OCI-LY3 (cell line): Measurements from ENCODE around the gene CCDC136.

Experiments used
- H2AFZ ChIP-seq: fragments of 200-600, 300-600 bp; shearing (Covaris generic); 2 replicates; pipeline ENCODE4 v1.6.0; 2014; ENCODE audit warnings: antibody characterized with exemption, low read depth, low read length
- H3K27ac ChIP-seq: fragments of 200-600, 300-600 bp; sonication (generic); 2 replicates; pipeline ENCODE4 v1.5.1; 2014; ENCODE audit warnings: mild to moderate bottlenecking, low read length, moderate library complexity, mixed read lengths
- H3K27me3 ChIP-seq: fragments of 200-600, 300-600 bp; sonication (generic); 2 replicates; pipeline ENCODE4 v1.6.1; 2014; ENCODE audit warnings: low read depth, low read length, mixed read lengths
- H3K36me3 ChIP-seq: fragments of 200-600, 300-600 bp; sonication (generic); replicated peaks from 2 replicates; pipeline ENCODE3; 2014; ENCODE audit warnings: low read depth, low read length, mixed read lengths
- H3K4me1 ChIP-seq: fragments of 300-600, 200-600 bp; sonication (generic); 2 replicates; pipeline ENCODE4 v1.6.1; 2014; ENCODE audit warnings: low read length, mixed read lengths
- H3K4me2 ChIP-seq: fragments of 200-600, 300-600 bp; sonication (generic); 2 replicates; pipeline ENCODE4 v1.6.1; 2014; ENCODE audit warnings: low read length, mixed read lengths
- H3K4me3 ChIP-seq: fragments of 300-600, 200-600 bp; sonication (generic); 2 replicates; pipeline ENCODE4 v1.5.1; 2014; ENCODE audit warnings: antibody characterized with exemption, mild to moderate bottlenecking, low read length, moderate library complexity
- H3K79me2 ChIP-seq: fragments of 300-600, 200-600 bp; shearing (Covaris generic); 2 replicates; pipeline ENCODE4 v1.6.1; 2014; ENCODE audit warnings: mild to moderate bottlenecking, low read length, mixed read lengths
- H3K9ac ChIP-seq: fragments of 300-600, 200-600 bp; shearing (Covaris generic); 2 replicates; pipeline ENCODE4 v1.6.0; 2014; ENCODE audit warnings: mild to moderate bottlenecking, low read length, moderate library complexity
- H3K9me3 ChIP-seq: fragments of 200-600, 300-600 bp; shearing (Covaris generic); 2 replicates; pipeline ENCODE4 v1.6.1; 2014; ENCODE audit warnings: low read length, mixed read lengths; ENCODE audit not compliant: insufficient read depth
- H4K20me1 ChIP-seq: fragments of 200-600, 300-600 bp; sonication (generic); 2 replicates; pipeline ENCODE4 v1.6.1; 2016; ENCODE audit warnings: low read length, mixed read lengths; ENCODE audit not compliant: insufficient read depth
- CTCF ChIP-seq: fragments of 200-600, 300-600 bp; sonication (generic); IDR thresholded peaks from 2 replicates; pipeline ENCODE4 v1.5.1; 2014; ENCODE audit warnings: antibody characterized with exemption, low read length, low read depth
- EZH2phosphoT487 ChIP-seq: fragments of 200-600 bp; shearing (Covaris generic); IDR thresholded peaks from 2 replicates; pipeline ENCODE4 v1.6.1; 2018; ENCODE audit warnings: antibody characterized with exemption, mixed run types, low read depth

The CCDC136 gene

GRCh38 chr7:128791121-128791971 is at the start of gene CCDC136:
Gene CCDC136 (plus strand): TSS chr7:128791968. CDS start chr7:128792412, 444 bp downstream.
- TF ChIP-seq CTCF: no peak
- no peak for TF ChIP-seq EZH2phosphoT487
- Histone ChIP-seq H3K27ac (no peak within 1 kb of the TSS), H3K79me2 (no peaks in the 10 kb centered on the region), H3K4me3 (peak within 1 kb of the TSS; percentile 95), H3K36me3 (no peaks in the 10 kb centered on the region), H3K9ac (peak within 1 kb of the TSS; percentile 72), H3K4me2 (peak within 1 kb of the TSS; percentile 100), H2AFZ (peak within 1 kb of the TSS; percentile 93), H4K20me1 (no peaks in the 10 kb centered on the region), H3K27me3 (peaks cover 29% of the 10 kb centered on the region), H3K4me1 (peaks cover 6% of the 10 kb centered on the region; the same call in 1 of the 2 replicates), H3K9me3 (no peaks in the 10 kb centered on the region)

- peaks cover 72% of the 10 kb centered on the region for H4K20me1 ChIP-seq
- peaks cover 25% of the 10 kb centered on the region for H3K36me3 ChIP-seq
- H3K9ac ChIP-seq: no peak overlapping the region
- H3K4me1 ChIP-seq: peaks cover 21% of the 10 kb centered on the region
- H3K27ac ChIP-seq: no peak overlapping the region
- H3K9me3 ChIP-seq: no peaks in the 10 kb centered on the region
- no peak overlapping the region for H3K4me3 ChIP-seq
- H3K27me3 ChIP-seq: no peaks in the 10 kb centered on the region
- peaks cover 81% of the 10 kb centered on the region for H3K79me2 ChIP-seq
- no peak overlapping the region for H2AFZ ChIP-seq
- no peak for TF ChIP-seq EZH2phosphoT487
- no peak for TF ChIP-seq CTCF
- H3K4me2 ChIP-seq: no peak overlapping the region
These were observed 49.6 kb upstream of the CCDC136 start for GRCh38 chr7:128742206-128742605.

- H3K9ac ChIP-seq: no peak overlapping the region
- H3K27ac ChIP-seq: no peak overlapping the region
- no peak overlapping the region for H2AFZ ChIP-seq
- peaks cover 33% of the 10 kb centered on the region for H3K36me3 ChIP-seq
- H4K20me1 ChIP-seq: peaks cover 82% of the 10 kb centered on the region
- peaks cover 21% of the 10 kb centered on the region for H3K4me1 ChIP-seq
- no peak overlapping the region for H3K4me2 ChIP-seq
- no peaks in the 10 kb centered on the region for H3K27me3 ChIP-seq
- H3K79me2 ChIP-seq: peaks cover 91% of the 10 kb centered on the region
- H3K9me3 ChIP-seq: no peaks in the 10 kb centered on the region
- no peak for TF ChIP-seq CTCF
- no peak for TF ChIP-seq EZH2phosphoT487
- no peak overlapping the region for H3K4me3 ChIP-seq
These were observed 48.5 kb upstream of the CCDC136 start for GRCh38 chr7:128743112-128743772.

GRCh38 chr7:128744366-128744905 is 47.3 kb upstream of the CCDC136 start:
- Histone ChIP-seq H3K36me3 (peaks cover 45% of the 10 kb centered on the region), H3K4me1 (peaks cover 15% of the 10 kb centered on the region), H3K9me3 (no peaks in the 10 kb centered on the region), H4K20me1 (peaks cover 88% of the 10 kb centered on the region), H3K4me3 (no peak overlapping the region), H3K9ac (no peak overlapping the region), H2AFZ (no peak overlapping the region), H3K4me2 (no peak overlapping the region), H3K27me3 (no peaks in the 10 kb centered on the region), H3K79me2 (peaks cover 99% of the 10 kb centered on the region), H3K27ac (no peak overlapping the region)
- TF ChIP-seq CTCF (no peak), EZH2phosphoT487 (no peak)
